ENCODE measurements around the gene CAVIN1.
"Not testable (repeated sequence)": the region's sequence is repeated elsewhere in the genome, so short reads cannot be mapped to it uniquely, and the experiment has no call there.

Gene CAVIN1

GRCh38 chr17:42431758-42432161 is 8.7 kb upstream of the CAVIN1 start:
- no peak for DNase-seq (ENCODE audit: low read depth)

- DNase-seq (ENCODE audit: low read depth) = no peak
These were observed 6.8 kb upstream of the CAVIN1 start for GRCh38 chr17:42429726-42430447.

GRCh38 chr17:42428141-42428944 is 5.3 kb upstream of the CAVIN1 start:
- DNase-seq (ENCODE audit: low read depth) = peak; percentile 99

DNA sequence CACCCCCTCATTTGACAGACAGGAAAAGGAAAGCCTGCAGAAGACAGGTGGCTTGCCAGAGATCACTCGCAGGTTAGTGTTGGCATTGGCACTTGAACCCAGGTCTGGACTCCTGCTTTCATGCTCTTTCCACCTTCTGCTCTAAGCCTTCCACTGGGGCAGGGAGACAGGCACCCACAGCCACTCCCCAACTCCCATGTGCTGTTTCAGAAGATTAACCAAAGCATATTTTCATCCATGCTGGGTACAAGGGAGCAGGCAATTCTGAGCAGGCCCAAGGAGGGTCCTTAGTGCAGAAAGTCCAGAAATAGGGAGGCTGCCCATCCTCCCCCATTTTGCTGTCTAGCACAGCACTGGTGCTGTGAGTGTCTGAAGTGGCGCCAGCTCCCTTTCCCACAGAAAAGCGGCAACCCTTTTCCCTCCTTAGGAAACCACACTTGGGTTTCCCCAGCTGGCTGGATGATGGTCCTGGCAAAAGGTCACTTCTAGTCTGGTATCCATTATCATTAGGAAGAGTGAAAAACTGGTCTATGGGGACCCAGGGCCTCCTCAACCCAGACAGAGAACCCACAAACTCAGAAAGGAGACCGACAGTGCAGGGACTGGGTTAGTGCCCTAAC is 2.0 kb upstream of the CAVIN1 start:
- DNase-seq (ENCODE audit: low read depth) = no peak

GRCh38 chr17:42423766-42424165 is 710 bp upstream of the CAVIN1 start:
- no peak for DNase-seq (ENCODE audit: low read depth)

- DNase-seq (ENCODE audit: low read depth) = no peak
These were observed 571 bp downstream of the CAVIN1 start for GRCh38 chr17:42422412-42422957.

DNA sequence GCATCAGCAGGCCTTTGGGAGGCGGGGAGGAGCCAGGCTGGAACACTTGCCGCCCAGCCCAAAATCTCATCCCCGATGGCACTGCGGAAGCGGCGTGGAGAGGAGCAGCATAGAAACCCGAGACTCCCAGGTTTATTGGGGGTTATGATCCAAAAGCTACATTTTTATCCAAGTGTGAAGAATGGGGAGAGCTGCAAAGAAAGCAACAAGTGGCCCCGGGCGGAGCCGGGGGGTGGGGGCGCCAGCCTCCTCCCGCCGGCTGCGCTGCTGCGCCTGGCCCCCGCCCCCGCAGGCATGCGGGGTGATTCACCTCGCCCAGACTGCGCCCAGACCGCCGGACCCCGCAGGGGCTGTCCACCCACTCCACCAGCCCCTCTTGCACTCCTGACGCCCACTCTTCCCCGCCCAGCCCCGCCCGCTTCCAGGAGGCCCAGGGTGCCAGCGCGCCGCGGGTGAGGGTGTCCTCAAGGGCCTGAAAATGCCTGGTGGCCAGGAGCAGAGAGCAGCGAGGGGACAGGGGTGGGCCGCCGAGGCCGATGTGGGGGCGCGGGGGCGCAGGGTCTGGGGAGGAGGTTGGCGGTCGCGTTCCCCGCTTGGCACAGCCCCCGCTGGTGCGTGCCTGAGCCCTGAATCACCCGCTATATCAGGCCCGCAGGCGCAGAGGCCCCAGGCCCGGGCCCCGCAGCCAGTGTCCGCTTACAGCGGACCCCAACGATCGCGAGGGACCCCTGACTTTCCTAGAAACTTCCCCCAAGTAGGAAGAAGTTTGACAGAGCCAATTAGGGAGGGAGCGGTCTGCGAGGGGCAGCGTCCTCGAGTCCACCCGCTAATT is 1.3 kb downstream of the CAVIN1 start:
- DNase-seq (ENCODE audit: low read depth) = no peak

GRCh38 chr17:42421136-42421506 is 1.9 kb downstream of the CAVIN1 start:
- DNase-seq (ENCODE audit: low read depth) = no peak

DNA sequence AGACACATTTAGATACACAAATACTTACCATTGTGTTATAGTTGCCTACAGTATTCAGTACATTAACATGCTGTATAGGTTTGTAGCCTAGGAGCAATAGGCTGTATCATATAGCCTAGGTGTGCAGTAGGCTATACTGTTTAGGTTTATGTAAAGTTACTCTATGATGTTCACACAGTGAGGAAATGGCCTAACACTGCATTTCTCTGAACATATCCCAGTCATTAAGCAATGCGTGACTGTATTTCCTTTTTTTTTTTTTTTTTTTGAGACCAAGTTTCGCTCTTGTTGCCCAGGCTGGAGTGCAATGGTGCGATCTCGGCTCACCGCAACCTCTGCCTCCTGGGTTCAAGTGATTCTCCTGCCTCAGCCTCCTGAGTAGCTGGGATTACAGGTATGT is 5.1 kb downstream of the CAVIN1 start:
- not testable (repeated sequence) for DNase-seq (ENCODE audit: low read depth)

GRCh38 chr17:42414704-42415409 is 8.2 kb downstream of the CAVIN1 start:
- no peak for DNase-seq (ENCODE audit: low read depth)

GRCh38 chr17:42413464-42414040 is 9.5 kb downstream of the CAVIN1 start:
- no peak for DNase-seq (ENCODE audit: low read depth)

DNA sequence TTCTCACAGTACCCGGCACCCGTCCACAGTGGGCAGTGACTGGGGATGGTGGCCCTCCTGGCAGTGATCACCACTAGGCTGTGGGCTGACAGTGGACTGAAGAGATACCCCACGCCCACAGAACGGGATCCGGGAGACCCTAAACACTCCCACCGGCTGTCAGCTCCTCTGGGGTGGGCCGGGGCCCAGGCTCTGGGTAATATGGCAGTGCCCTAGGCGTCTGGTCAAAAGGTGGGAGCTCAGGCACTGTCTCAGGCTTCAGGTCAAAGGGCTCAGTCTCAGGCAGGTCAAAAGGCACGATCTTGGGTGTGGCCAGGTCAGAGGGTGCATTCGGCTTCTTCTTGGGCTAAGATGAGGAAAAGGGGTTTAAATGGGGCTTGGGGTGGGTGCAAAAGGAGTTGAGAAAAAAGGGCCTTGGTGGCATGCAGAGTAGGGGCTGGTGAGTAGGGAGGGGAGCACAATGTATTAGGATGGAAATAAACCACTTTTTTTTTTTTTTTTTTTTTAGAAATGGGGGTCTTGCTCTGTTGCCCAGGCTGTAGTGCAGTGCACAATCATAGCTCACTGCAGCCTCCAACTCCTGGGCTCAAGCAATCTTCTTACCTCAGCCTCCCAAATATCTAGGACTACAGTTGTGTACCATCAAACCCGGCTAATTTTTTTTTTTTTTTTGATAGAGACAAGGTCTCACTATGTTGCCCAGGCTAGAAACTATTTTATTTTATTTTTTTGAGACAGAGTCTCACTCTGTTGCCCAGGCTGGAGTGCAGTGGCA is 11.0 kb downstream of the CAVIN1 start:
- no peak for DNase-seq (ENCODE audit: low read depth)

GRCh38 chr17:42411361-42411760 is 11.7 kb downstream of the CAVIN1 start:
- no peak for DNase-seq (ENCODE audit: low read depth)

GRCh38 chr17:42410319-42410685 is 12.8 kb downstream of the CAVIN1 start:
- no peak for DNase-seq (ENCODE audit: low read depth)

DNA sequence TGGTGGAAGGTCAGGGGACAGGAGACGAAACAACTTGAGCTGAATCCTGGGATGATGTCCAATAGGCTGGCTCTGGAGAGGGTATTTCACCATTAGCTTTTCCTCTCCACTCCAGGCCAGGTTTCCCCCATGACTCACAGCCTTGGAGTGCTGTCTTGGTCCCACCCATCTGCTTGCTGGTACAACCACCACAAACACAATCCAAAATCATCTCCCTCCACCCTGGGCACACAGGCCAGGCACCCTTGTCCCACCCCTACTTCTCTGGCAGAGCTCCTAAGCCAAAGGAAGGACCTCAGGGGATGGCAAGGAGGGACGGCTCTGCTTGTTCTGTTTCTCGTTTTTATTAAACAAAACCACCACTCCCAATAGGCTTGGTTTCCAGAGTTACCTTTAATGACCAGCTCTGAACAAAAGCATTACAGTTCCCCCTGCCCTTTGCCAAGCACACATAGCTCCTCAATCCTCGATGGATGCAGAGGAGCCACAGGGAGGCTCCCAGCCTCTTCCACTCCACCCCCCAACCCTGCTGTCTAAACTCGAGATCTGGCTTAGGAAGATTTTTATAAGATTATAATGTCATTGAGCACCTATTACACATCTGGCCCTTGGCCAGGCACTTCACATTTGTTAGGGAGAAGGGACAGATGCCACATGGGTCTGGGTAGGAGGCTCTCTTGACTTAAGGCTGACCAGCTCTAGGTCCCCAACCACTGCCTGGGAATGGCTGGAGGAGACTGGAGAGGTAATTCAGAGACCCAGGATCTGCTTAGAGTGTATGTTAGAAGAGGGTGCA is 13.3 kb downstream of the CAVIN1 start:
- peak; percentile 84 for DNase-seq (ENCODE audit: low read depth)

GRCh38 chr17:42408061-42408460 is 15.0 kb downstream of the CAVIN1 start:
- no peak for DNase-seq (ENCODE audit: low read depth)

DNA sequence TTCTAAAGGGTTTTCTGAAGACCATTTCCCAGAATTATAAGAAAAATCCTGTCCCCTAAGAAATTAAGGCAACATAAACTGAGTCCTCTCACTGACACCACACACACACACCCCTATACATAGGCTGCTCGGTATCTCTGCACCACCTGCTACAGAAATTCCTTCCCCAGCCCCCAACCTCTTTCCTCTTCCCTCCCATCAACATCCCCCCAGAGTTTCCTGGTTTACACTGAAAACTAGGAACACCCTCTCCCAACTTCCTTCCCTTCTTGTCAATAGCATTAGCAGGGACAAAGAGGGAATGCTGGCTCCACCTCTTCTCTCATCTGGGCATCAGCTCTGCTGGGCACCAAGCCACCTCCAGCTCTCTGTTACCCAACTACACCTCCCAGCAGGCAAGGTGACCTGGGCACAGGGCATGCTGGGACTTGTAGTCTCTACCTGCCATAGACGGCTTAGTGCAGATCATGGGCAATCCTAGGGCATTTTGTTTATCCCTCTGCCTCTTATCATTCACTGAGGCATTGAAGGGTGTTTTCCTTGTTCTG is 15.7 kb downstream of the CAVIN1 start:
- no peak for DNase-seq (ENCODE audit: low read depth)

- no peak for DNase-seq (ENCODE audit: low read depth)
These were observed 16.3 kb downstream of the CAVIN1 start for GRCh38 chr17:42406615-42407288.
